Neural progenitor cell (in vitro differentiated cells): Measurements from ENCODE around the gene LTB. TPM values are rescaled to one million over a fixed set of nuclear protein-coding genes. Genes with fewer than 3 reads are reported as not detected.

Experiments
- DNase-seq: peaks from one replicate; pipeline ENCODE4 v3.0.0-alpha.2; 2016; ENCODE audit warnings: low spot score
- H2AFZ ChIP-seq: fragments of 200-600 bp; sonication (generic); replicated peaks from 2 replicates; pipeline ENCODE4 v1.6.1; 2016; ENCODE audit warnings: antibody characterized with exemption
- H3F3A ChIP-seq: fragments of 200-600 bp; sonication (generic); 2 replicates; pipeline ENCODE4 v1.6.1; 2016; ENCODE audit warnings: antibody characterized with exemption, low read depth
- H3K27ac ChIP-seq: fragments of 200-600 bp; sonication (generic); 2 replicates; pipeline ENCODE4 v1.5.1; 2016; ENCODE audit warnings: mild to moderate bottlenecking
- H3K27me3 ChIP-seq: fragments of 200-600 bp; sonication (generic); 2 replicates; pipeline ENCODE4 v1.6.1; 2016; ENCODE audit warnings: mild to moderate bottlenecking, moderate library complexity
- H3K36me3 ChIP-seq: fragments of 200-600 bp; sonication (generic); 2 replicates; pipeline ENCODE4 v1.5.1; 2016
- H3K4me1 ChIP-seq: fragments of 200-600 bp; sonication (generic); 2 replicates; pipeline ENCODE4 v1.6.1; 2016; ENCODE audit warnings: mixed run types
- H3K4me2 ChIP-seq: fragments of 200-600 bp; sonication (generic); 2 replicates; pipeline ENCODE4 v1.6.1; 2016
- H3K4me3 ChIP-seq: fragments of 200-600 bp; sonication (generic); 2 replicates; pipeline ENCODE4 v1.5.1; 2016
- H3K79me2 ChIP-seq: fragments of 200-600 bp; sonication (generic); 2 replicates; pipeline ENCODE4 v1.6.1; 2016; ENCODE audit warnings: low read depth
- H3K9ac ChIP-seq: fragments of 200-600 bp; sonication (generic); 2 replicates; pipeline ENCODE4 v1.6.1; 2016
- H3K9me3 ChIP-seq: fragments of 200-600 bp; sonication (generic); 2 replicates; pipeline ENCODE4 v1.5.1; 2016; ENCODE audit warnings: low read depth
- H4K20me1 ChIP-seq: fragments of 200-600 bp; sonication (generic); 2 replicates; pipeline ENCODE4 v1.6.1; 2016; ENCODE audit warnings: low read depth
- H3K27ac Mint-ChIP-seq: 3 replicates; pipeline ENCODE4 v1.8.0; 2021; ENCODE audit warnings: mixed read lengths
- H3K27me3 Mint-ChIP-seq: 2 replicates; pipeline ENCODE4 v1.8.0; 2022; ENCODE audit warnings: low read depth, mild to moderate bottlenecking, inconsistent platforms, moderate library complexity, mixed read lengths; ENCODE audit not compliant: insufficient read depth
- H3K36me3 Mint-ChIP-seq: 3 replicates; pipeline ENCODE4 v1.8.0; 2021; ENCODE audit warnings: mixed read lengths
- H3K4me1 Mint-ChIP-seq: 3 replicates; pipeline ENCODE4 v1.8.0; 2021; ENCODE audit warnings: mixed read lengths
- H3K4me3 Mint-ChIP-seq: 3 replicates; pipeline ENCODE4 v1.8.0; 2021; ENCODE audit warnings: mild to moderate bottlenecking, moderate library complexity, mixed read lengths
- H3K9me3 Mint-ChIP-seq: 3 replicates; pipeline ENCODE4 v1.8.0; 2020; ENCODE audit warnings: mixed read lengths
- CTCF ChIP-seq: fragments of 200-600 bp; sonication (generic); IDR thresholded peaks from 2 replicates; pipeline ENCODE4 v1.5.1; 2017; ENCODE audit warnings: antibody characterized with exemption, mild to moderate bottlenecking
- EZH2 ChIP-seq: fragments of 200-600 bp; sonication (generic); IDR thresholded peaks from 2 replicates; pipeline ENCODE4 v1.6.1; 2017; ENCODE audit warnings: antibody characterized with exemption, mild to moderate bottlenecking, moderate library complexity
- EZH2phosphoT487 ChIP-seq: fragments of 200-600 bp; sonication (generic); IDR thresholded peaks from 2 replicates; pipeline ENCODE4 v1.6.1; 2017; ENCODE audit warnings: antibody characterized with exemption
- total RNA-seq: library from RNA; depleted of rRNA; stranded (reverse); fragments of >200 nt; gene quantifications from 2 replicates; pipeline ENCODE4 v1.2.3, GENCODE V29; 2015; ENCODE audit warnings: low replicate concordance

LTB gene
- total RNA-seq, 1 donor from 2014 or later = not detected

GRCh38 chr6:31548544-31548873 is 33.7 kb downstream of the LTB start:
- H3K9ac ChIP-seq = peak overlapping the region; percentile 84

GRCh38 chr6:31547727-31548543 is 34.3 kb downstream of the LTB start:
- Mint-ChIP-seq H3K27ac (peak overlapping the region; percentile 72), H3K36me3 (peaks cover 12% of the 10 kb centered on the region), H3K9me3 (no peaks in the 10 kb centered on the region), H3K27me3 (peaks cover 6% of the 10 kb centered on the region), H3K4me3 (peak overlapping the region; percentile 88), H3K4me1 (peaks cover 42% of the 10 kb centered on the region)
- Histone ChIP-seq H3K4me3 (peak overlapping the region; percentile 51), H3F3A (peaks cover 40% of the 10 kb centered on the region), H3K27me3 (no peaks in the 10 kb centered on the region), H3K4me2 (peak overlapping the region; percentile 79), H3K36me3 (no peaks in the 10 kb centered on the region), H4K20me1 (no peaks in the 10 kb centered on the region), H3K9ac (peak overlapping the region; percentile 84), H3K4me1 (peaks cover 16% of the 10 kb centered on the region), H2AFZ (peak overlapping the region; percentile 3), H3K27ac (peak overlapping the region; percentile 27), H3K79me2 (peaks cover 37% of the 10 kb centered on the region), H3K9me3 (no peaks in the 10 kb centered on the region)
- TF ChIP-seq EZH2phosphoT487 (no peak), CTCF (no peak), EZH2 (no peak)
- no peak for DNase-seq

More at GRCh38 chr6:31548544-31548873, 33.7 kb downstream of the LTB start:
- DNase-seq = no peak
- no peak overlapping the region for H2AFZ ChIP-seq
- TF ChIP-seq EZH2phosphoT487 (no peak), EZH2 (no peak), CTCF (no peak)
- peaks cover 34% of the 10 kb centered on the region for H3F3A ChIP-seq
- peaks cover 31% of the 10 kb centered on the region for H3K79me2 ChIP-seq
- H3K27ac ChIP-seq = no peak overlapping the region
- peak overlapping the region; percentile 51 for H3K4me3 ChIP-seq
- H3K27ac Mint-ChIP-seq = no peak overlapping the region
- H3K4me3 Mint-ChIP-seq = peak overlapping the region; percentile 88
- H3K9me3 ChIP-seq = no peaks in the 10 kb centered on the region
- H4K20me1 ChIP-seq = no peaks in the 10 kb centered on the region
- no peaks in the 10 kb centered on the region for H3K27me3 ChIP-seq
- H3K4me1 ChIP-seq = peaks cover 16% of the 10 kb centered on the region
- peaks cover 13% of the 10 kb centered on the region for H3K36me3 Mint-ChIP-seq
- peaks cover 6% of the 10 kb centered on the region for H3K27me3 Mint-ChIP-seq
- H3K9me3 Mint-ChIP-seq = no peaks in the 10 kb centered on the region
- H3K36me3 ChIP-seq = no peaks in the 10 kb centered on the region
- peaks cover 38% of the 10 kb centered on the region for H3K4me1 Mint-ChIP-seq
- peak overlapping the region; percentile 79 for H3K4me2 ChIP-seq

GRCh38 chr6:31546958-31547726 is 35.1 kb downstream of the LTB start, which contains the start of gene NFKBIL1:
NFKBIL1 (plus strand) TSS chr6:31547608; CDS start chr6:31547695, 87 bp downstream.
- Mint-ChIP-seq H3K27me3 (peaks cover 2% of the 10 kb centered on the region), H3K27ac (peak within 1 kb of the TSS; percentile 72), H3K36me3 (peaks cover 12% of the 10 kb centered on the region), H3K4me1 (peaks cover 45% of the 10 kb centered on the region), H3K4me3 (peak within 1 kb of the TSS; percentile 88), H3K9me3 (no peaks in the 10 kb centered on the region)
- Histone ChIP-seq H3F3A (peaks cover 48% of the 10 kb centered on the region), H3K9ac (peak within 1 kb of the TSS; percentile 84), H3K36me3 (no peaks in the 10 kb centered on the region), H4K20me1 (no peaks in the 10 kb centered on the region), H3K27ac (peak within 1 kb of the TSS; percentile 27), H3K4me1 (peaks cover 16% of the 10 kb centered on the region), H3K27me3 (no peaks in the 10 kb centered on the region), H3K9me3 (no peaks in the 10 kb centered on the region), H3K4me3 (peak within 1 kb of the TSS; percentile 51), H3K4me2 (peak within 1 kb of the TSS; percentile 79), H2AFZ (peak within 1 kb of the TSS; percentile 35), H3K79me2 (peaks cover 37% of the 10 kb centered on the region)
- TF ChIP-seq EZH2 (no peak), CTCF (no peak)
- DNase-seq = peak; percentile 96
